Keratinocyte (primary cell): Measurements from ENCODE around the gene SETBP1. TPM values are rescaled to one million over a fixed set of nuclear protein-coding genes. Genes with fewer than 3 reads are reported as not detected.
A peak's percentile ranks its signal among the peaks of the same experiment; 100 is the strongest.

Experiments
- DNase-seq: peaks from one replicate; pipeline ENCODE4 v3.0.0-alpha.2; 2011; ENCODE audit warnings: low read depth, missing footprints, low spot score
- FAIRE-seq: peaks from 2 replicates; lab custom pipeline; 2011; peaks lifted over from hg19 to GRCh38; lab: Jason Lieb, UNC
- H2AFZ ChIP-seq: 2 replicates; pipeline ENCODE4 v1.6.0; 2012; ENCODE audit warnings: low read length, control low read depth, inconsistent platforms; ENCODE audit not compliant: control insufficient read depth
- H3K27ac ChIP-seq: 2 replicates; pipeline ENCODE4 v1.5.1; 2011; ENCODE audit warnings: low read length; ENCODE audit not compliant: control insufficient read depth, insufficient read depth
- H3K27me3 ChIP-seq: 3 replicates; pipeline ENCODE4 v1.6.0; 2011; ENCODE audit warnings: low read length; ENCODE audit not compliant: control insufficient read depth, insufficient read depth; ENCODE audit errors: extremely low read depth
- H3K36me3 ChIP-seq, 2 experiments: 2 replicates in 1 of 2; 3 replicates in 1 of 2; pipeline ENCODE4 v1.5.1; 2011; ENCODE audit warnings: low read length in 2 of 2, mild to moderate bottlenecking in 1 of 2; ENCODE audit not compliant: control insufficient read depth in 2 of 2, insufficient read depth in 2 of 2; ENCODE audit errors: extremely low read depth in 1 of 2
- H3K4me1 ChIP-seq: 3 replicates; pipeline ENCODE4 v1.5.1; 2011; ENCODE audit warnings: low read length; ENCODE audit not compliant: control insufficient read depth, insufficient read depth; ENCODE audit errors: extremely low read depth
- H3K4me2 ChIP-seq: 3 replicates; pipeline ENCODE4 v1.6.0; 2011; ENCODE audit warnings: low read depth, low read length; ENCODE audit not compliant: control insufficient read depth, insufficient read depth; ENCODE audit errors: extremely low read depth
- H3K4me3 ChIP-seq, 3 experiments: fragments of 200-600 bp in 1 of 3; sonication (generic) in 1 of 3; 2 replicates in 2 of 3; 3 replicates in 1 of 3; pipeline ENCODE4 v1.5.1; 2011 to 2016; ENCODE audit warnings: low read length in 3 of 3, mild to moderate bottlenecking in 3 of 3, control low read depth in 2 of 3, inconsistent platforms in 1 of 3, low read depth in 1 of 3, mixed read lengths in 1 of 3, mixed run types in 1 of 3, moderate library complexity in 1 of 3; ENCODE audit not compliant: control insufficient read depth in 2 of 3, insufficient read depth in 2 of 3; ENCODE audit errors: extremely low read depth in 1 of 3
- H3K79me2 ChIP-seq: 2 replicates; pipeline ENCODE4 v1.6.0; 2012; ENCODE audit warnings: low read length; ENCODE audit not compliant: control insufficient read depth, insufficient read depth
- H3K9ac ChIP-seq: 3 replicates; pipeline ENCODE4 v1.6.0; 2011; ENCODE audit warnings: low read length; ENCODE audit not compliant: control insufficient read depth, insufficient read depth; ENCODE audit errors: extremely low read depth
- H3K9me1 ChIP-seq: 3 replicates; pipeline ENCODE4 v1.6.0; 2011; ENCODE audit warnings: low read length; ENCODE audit not compliant: control insufficient read depth, insufficient read depth; ENCODE audit errors: extremely low read depth
- H3K9me3 ChIP-seq: 2 replicates; pipeline ENCODE4 v1.5.1; 2012; ENCODE audit warnings: low read depth, low read length; ENCODE audit not compliant: control insufficient read depth
- H4K20me1 ChIP-seq: 3 replicates; pipeline ENCODE4 v1.6.0; 2011; ENCODE audit warnings: low read length; ENCODE audit not compliant: control insufficient read depth, insufficient read depth; ENCODE audit errors: extremely low read depth
- EZH2 ChIP-seq: IDR thresholded peaks from one replicate; pipeline ENCODE4 v1.6.1; 2012; ENCODE audit warnings: inconsistent platforms, mild to moderate bottlenecking, low read length, moderate library complexity
- dilution Hi-C: fragments of 300-500 bp; cut with MboI; formaldehyde crosslinking; loops from one replicate; pipeline ENCODE4 v1.7.0; 2020; ENCODE audit warnings: low sequenced_read_pairs; ENCODE audit not compliant: extremely low pct_ligation_motif_present
- polyA plus RNA-seq, 5 experiments: library from polyadenylated mRNA; depleted of rRNA in 3 of 5; stranded (reverse) in 3 of 5; stranded (forward) in 1 of 5; unstranded in 1 of 5; fragments of >200 nt; gene quantifications; 1 replicate in 1 of 5; 2 replicates in 3 of 5; 3 replicates in 1 of 5; pipeline versions ENCODE4 v1.2.1 to v1.2.3, GENCODE V29; 2011 to 2012; ENCODE audit warnings: missing spikeins in 2 of 5, low read depth in 1 of 5, low replicate concordance in 1 of 5
- TF ChIP-seq, protein P1 (sequence below), 3 experiments: IDR thresholded peaks in 1 of 3; conservative IDR thresholded peaks in 1 of 3; optimal IDR thresholded peaks in 1 of 3; 2 replicates in 2 of 3; 3 replicates in 1 of 3; pipeline versions ENCODE3 to v1.5.1; 2011; ENCODE audit warnings: low read length in 3 of 3, mild to moderate bottlenecking in 3 of 3, moderate library complexity in 2 of 3, control low read depth in 1 of 3, inconsistent platforms in 1 of 3; ENCODE audit not compliant: insufficient read depth in 2 of 3; ENCODE audit errors: extremely low read depth in 1 of 3

SETBP1 gene
- polyA plus RNA-seq, 1 donor (not counting 4 experiments of a cell fraction or from before 2014, with no cell fraction given) = 3.3 TPM

DNA sequence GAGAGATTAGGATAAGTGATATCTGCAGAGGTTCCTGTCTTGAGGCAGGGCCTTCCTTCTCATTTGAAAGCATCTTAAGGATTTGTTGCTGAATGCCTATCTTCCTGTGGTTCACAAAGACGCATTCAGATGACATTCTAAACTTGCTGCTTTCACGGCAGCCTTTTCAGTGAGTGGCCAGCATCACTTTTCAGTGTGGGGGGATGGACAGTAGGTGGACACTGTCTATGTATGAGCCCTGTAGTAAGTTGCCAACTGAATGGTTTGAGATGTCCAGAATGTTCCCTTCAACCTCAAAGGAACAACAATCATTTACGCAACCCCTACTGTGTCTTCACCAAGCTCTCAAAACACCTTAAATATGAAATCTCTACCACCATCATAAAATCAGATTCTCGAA lies 46.6 kb downstream of the SETBP1 start:
- dilution Hi-C loops = no loop called here
- Histone ChIP-seq H3K9me3 (no peaks in the 10 kb centered on the region), H3K9ac (no peak overlapping the region), H3K79me2 (peaks cover 20% of the 10 kb centered on the region), H3K27ac (no peak overlapping the region), H3K4me3 (no peak overlapping the region), H3K36me3 (peaks cover 1 to 2% of the 10 kb centered on the region in 2 experiments), H3K4me2 (no peak overlapping the region), H3K4me1 (peaks cover 32% of the 10 kb centered on the region), H4K20me1 (no peaks in the 10 kb centered on the region), H2AFZ (no peak overlapping the region), H3K9me1 (no peaks in the 10 kb centered on the region), H3K27me3 (no peaks in the 10 kb centered on the region)
- no peak for TF ChIP-seq EZH2
- TF ChIP-seq, protein P1, sequence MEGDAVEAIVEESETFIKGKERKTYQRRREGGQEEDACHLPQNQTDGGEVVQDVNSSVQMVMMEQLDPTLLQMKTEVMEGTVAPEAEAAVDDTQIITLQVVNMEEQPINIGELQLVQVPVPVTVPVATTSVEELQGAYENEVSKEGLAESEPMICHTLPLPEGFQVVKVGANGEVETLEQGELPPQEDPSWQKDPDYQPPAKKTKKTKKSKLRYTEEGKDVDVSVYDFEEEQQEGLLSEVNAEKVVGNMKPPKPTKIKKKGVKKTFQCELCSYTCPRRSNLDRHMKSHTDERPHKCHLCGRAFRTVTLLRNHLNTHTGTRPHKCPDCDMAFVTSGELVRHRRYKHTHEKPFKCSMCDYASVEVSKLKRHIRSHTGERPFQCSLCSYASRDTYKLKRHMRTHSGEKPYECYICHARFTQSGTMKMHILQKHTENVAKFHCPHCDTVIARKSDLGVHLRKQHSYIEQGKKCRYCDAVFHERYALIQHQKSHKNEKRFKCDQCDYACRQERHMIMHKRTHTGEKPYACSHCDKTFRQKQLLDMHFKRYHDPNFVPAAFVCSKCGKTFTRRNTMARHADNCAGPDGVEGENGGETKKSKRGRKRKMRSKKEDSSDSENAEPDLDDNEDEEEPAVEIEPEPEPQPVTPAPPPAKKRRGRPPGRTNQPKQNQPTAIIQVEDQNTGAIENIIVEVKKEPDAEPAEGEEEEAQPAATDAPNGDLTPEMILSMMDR (optimal IDR thresholded peaks at IDR 0.05 in 1 of 3, IDR thresholded peaks at IDR 0.05 in 1 of 3, conservative IDR thresholded peaks at IDR 0.05 in 1 of 3; ENCODE audit: extremely low read depth in 1 of 3, insufficient read depth in 2 of 3, low read length in 3 of 3) = no peak
- FAIRE-seq (no peak), DNase-seq (no peak)

DNA sequence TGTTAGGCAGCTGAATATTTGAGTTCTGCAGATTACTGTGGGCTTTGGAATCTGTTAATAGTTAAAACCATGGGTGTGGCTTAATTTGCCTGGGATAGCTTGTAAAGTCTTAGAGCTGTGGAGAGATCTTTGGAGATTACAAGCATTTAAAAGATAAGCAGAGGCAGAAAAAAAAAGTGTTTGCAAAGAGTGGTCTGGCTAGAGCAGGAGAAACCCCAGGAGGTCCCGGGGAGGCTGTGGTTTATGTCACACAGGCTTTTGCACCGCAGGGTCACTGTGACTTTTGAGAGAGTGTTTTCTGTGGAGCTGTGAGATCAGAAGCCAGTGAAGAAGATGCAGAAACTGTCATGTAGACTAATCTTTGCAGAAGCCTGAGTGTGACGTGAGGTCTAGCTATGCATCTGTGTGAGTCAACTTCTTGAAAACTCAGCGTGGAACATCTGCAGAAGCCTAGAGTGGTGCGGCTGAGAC lies 49.0 kb downstream of the SETBP1 start:
- H3K4me2 ChIP-seq = no peak overlapping the region
- H3K36me3 ChIP-seq = peaks cover 1 to 2% of the 10 kb centered on the region in 2 experiments
- no peak overlapping the region for H3K4me3 ChIP-seq
- no peaks in the 10 kb centered on the region for H3K9me1 ChIP-seq
- no peak overlapping the region for H3K9ac ChIP-seq
- no peaks in the 10 kb centered on the region for H4K20me1 ChIP-seq
- H3K27ac ChIP-seq = no peak overlapping the region
- no peaks in the 10 kb centered on the region for H3K9me3 ChIP-seq
- dilution Hi-C loops = no loop called here
- TF ChIP-seq, protein P1 (optimal IDR thresholded peaks at IDR 0.05 in 1 of 3, IDR thresholded peaks at IDR 0.05 in 1 of 3, conservative IDR thresholded peaks at IDR 0.05 in 1 of 3; ENCODE audit: extremely low read depth in 1 of 3, insufficient read depth in 2 of 3, low read length in 3 of 3) = no peak
- no peak for TF ChIP-seq EZH2
- no peak for DNase-seq
- peaks cover 20% of the 10 kb centered on the region for H3K79me2 ChIP-seq
- H3K4me1 ChIP-seq = peaks cover 54% of the 10 kb centered on the region
- no peak overlapping the region for H2AFZ ChIP-seq
- H3K27me3 ChIP-seq = no peaks in the 10 kb centered on the region
- peak; percentile 60 for FAIRE-seq
